ENCODE data around the gene CDKL2. TPM values are rescaled to one million over a fixed set of nuclear protein-coding genes. Genes with fewer than 3 reads are reported as not detected.
A peak's percentile ranks its signal among the peaks of the same experiment; 100 is the strongest.

The CDKL2 gene
- total and polyA plus RNA-seq, 9 of the 15 experiments (the other 6 are each of a cell fraction or from before 2014, with no cell fraction given): 0.01 to 0.16 TPM; not detected in 7

DNA sequence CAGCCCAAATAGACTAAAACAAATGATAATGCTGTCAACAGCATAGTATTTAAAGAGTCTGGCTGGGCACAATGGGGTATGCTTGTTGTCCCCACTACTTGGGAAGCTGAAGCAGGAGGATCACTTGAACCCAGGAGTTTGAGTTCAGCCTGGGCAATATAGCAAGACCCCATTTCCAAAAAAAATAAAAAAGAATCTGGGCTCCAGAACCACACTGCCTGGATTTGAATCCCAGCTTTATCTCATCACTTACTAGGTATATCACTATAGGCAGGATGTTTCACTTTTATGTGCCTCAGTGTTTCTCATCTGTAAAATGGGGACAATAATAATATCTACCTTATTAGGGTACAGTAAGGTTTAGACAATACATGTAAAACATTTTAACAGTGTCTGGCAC is 48.1 kb upstream of the CDKL2 start (continued):
- TF ChIP-seq, protein P1, sequence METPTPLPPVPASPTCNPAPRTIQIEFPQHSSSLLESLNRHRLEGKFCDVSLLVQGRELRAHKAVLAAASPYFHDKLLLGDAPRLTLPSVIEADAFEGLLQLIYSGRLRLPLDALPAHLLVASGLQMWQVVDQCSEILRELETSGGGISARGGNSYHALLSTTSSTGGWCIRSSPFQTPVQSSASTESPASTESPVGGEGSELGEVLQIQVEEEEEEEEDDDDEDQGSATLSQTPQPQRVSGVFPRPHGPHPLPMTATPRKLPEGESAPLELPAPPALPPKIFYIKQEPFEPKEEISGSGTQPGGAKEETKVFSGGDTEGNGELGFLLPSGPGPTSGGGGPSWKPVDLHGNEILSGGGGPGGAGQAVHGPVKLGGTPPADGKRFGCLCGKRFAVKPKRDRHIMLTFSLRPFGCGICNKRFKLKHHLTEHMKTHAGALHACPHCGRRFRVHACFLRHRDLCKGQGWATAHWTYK (CRISPR knock-in tag; IDR thresholded peaks at IDR 0.05): no peak
- no peak for TF ChIP-seq CBX8 (IDR thresholded peaks at IDR 0.05; ENCODE audit: borderline replicate concordance, extremely low read depth, low read depth, low read length, poor library complexity, severe bottlenecking)
- TF ChIP-seq HDAC2 (IDR thresholded peaks at IDR 0.05): peak; percentile 75; the same call in 1 of the 2 replicates
- no peak for TF ChIP-seq ZFX (CRISPR knock-in tag; IDR thresholded peaks at IDR 0.05)
- peak; percentile 95 for TF ChIP-seq ZNF121 (CRISPR knock-in tag; conservative IDR thresholded peaks at IDR 0.05)
- TF ChIP-seq GTF2A2 (tag; IDR thresholded peaks at IDR 0.05): no peak
- TF ChIP-seq, protein P2, sequence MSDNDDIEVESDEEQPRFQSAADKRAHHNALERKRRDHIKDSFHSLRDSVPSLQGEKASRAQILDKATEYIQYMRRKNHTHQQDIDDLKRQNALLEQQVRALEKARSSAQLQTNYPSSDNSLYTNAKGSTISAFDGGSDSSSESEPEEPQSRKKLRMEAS (CRISPR knock-in tag; IDR thresholded peaks at IDR 0.05): no peak
- TF ChIP-seq TARDBP (IDR thresholded peaks at IDR 0.05): no peak
- TF ChIP-seq BRCA1 (IDR thresholded peaks at IDR 0.05): no peak
- no peak for TF ChIP-seq BRCA1 (CRISPR knock-in tag; IDR thresholded peaks at IDR 0.05)
- no peak for TF ChIP-seq MBD2 (IDR thresholded peaks at IDR 0.05; ENCODE audit: borderline replicate concordance, low read depth)
- TF ChIP-seq RCOR1 (IDR thresholded peaks at IDR 0.05; ENCODE audit: borderline replicate concordance in 1 of 2, low read depth in 2 of 2, low read length in 2 of 2): 0 out of 4 replicates have a peak, but pooled peaks of 1 of the 2 experiments have one; percentile 35
- TF ChIP-seq MTF1 (CRISPR knock-in tag; IDR thresholded peaks at IDR 0.05; ENCODE audit: borderline replicate concordance): no peak
- no peak for TF ChIP-seq ELF4 (CRISPR knock-in tag; IDR thresholded peaks at IDR 0.05)
- no peak for TF ChIP-seq JUNB (CRISPR knock-in tag; conservative IDR thresholded peaks at IDR 0.05)
- no peak for TF ChIP-seq C11orf30 (IDR thresholded peaks at IDR 0.05; ENCODE audit: low read depth)
- TF ChIP-seq CBX1 (IDR thresholded peaks at IDR 0.05; ENCODE audit: low read depth): 0 out of 2 replicates have a peak, but pooled peaks have one; percentile 32
- TF ChIP-seq PYGO2 (tag; IDR thresholded peaks at IDR 0.05): no peak
- no peak for TF ChIP-seq ZNF707 (CRISPR knock-in tag; conservative IDR thresholded peaks at IDR 0.05)
- no peak for TF ChIP-seq LEF1 (IDR thresholded peaks at IDR 0.05)
- TF ChIP-seq, protein P3, sequence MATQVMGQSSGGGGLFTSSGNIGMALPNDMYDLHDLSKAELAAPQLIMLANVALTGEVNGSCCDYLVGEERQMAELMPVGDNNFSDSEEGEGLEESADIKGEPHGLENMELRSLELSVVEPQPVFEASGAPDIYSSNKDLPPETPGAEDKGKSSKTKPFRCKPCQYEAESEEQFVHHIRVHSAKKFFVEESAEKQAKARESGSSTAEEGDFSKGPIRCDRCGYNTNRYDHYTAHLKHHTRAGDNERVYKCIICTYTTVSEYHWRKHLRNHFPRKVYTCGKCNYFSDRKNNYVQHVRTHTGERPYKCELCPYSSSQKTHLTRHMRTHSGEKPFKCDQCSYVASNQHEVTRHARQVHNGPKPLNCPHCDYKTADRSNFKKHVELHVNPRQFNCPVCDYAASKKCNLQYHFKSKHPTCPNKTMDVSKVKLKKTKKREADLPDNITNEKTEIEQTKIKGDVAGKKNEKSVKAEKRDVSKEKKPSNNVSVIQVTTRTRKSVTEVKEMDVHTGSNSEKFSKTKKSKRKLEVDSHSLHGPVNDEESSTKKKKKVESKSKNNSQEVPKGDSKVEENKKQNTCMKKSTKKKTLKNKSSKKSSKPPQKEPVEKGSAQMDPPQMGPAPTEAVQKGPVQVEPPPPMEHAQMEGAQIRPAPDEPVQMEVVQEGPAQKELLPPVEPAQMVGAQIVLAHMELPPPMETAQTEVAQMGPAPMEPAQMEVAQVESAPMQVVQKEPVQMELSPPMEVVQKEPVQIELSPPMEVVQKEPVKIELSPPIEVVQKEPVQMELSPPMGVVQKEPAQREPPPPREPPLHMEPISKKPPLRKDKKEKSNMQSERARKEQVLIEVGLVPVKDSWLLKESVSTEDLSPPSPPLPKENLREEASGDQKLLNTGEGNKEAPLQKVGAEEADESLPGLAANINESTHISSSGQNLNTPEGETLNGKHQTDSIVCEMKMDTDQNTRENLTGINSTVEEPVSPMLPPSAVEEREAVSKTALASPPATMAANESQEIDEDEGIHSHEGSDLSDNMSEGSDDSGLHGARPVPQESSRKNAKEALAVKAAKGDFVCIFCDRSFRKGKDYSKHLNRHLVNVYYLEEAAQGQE (IDR thresholded peaks at IDR 0.05; ENCODE audit: borderline replicate concordance): no peak
- TF ChIP-seq, protein P3 (CRISPR knock-in tag; IDR thresholded peaks at IDR 0.05; ENCODE audit: low read depth): no peak
- TF ChIP-seq SMAD1 (IDR thresholded peaks at IDR 0.05; ENCODE audit: low read depth, low read length, partially characterized antibody): no peak

Data from K562 (cell line).